ENCODE data around the gene ZNF487.

DNA sequence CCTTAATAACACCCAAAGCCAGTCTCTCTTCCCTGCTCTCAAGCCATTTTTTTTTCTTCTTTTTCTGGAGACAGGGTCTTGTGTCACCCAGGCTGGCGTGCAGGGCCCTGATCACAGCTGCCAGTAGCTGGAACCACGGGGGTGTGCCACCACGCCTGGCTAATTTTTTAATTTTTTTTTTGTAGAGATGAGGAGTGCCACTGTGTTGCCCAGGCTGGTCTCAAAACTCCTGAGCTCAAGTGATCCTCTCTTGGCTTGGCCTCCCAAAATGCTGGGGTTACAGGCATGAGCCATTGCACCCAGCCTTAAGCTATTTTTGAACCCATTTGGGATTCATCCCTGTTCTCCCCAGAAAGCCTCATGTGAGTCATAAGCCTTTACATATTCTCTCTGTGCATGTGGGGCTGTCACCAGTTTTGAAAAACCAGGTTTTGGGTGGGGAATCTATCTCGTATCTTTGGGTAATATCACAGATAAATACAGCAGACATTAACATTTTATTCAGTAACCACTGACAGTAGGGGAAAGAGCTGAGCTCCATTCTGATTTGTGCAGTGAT is 15.5 kb downstream of the ZNF487 start:
- no peak for TF ChIP-seq POLR2A (IDR thresholded peaks at IDR 0.05)
- TF ChIP-seq CTCF (IDR thresholded peaks at IDR 0.05): no peak
- TF ChIP-seq EP300 (IDR thresholded peaks at IDR 0.05): no peak
